D721Med (cell line): ENCODE measurements around the gene DYNC1I1.

Experiments
- DNase-seq: peaks from one replicate; pipeline ENCODE4 v3.0.0; 2011; ENCODE audit warnings: low spot score; ENCODE audit not compliant: insufficient read length
- FAIRE-seq: peaks from 2 replicates; lab custom pipeline; 2011; peaks lifted over from hg19 to GRCh38; lab: Jason Lieb, UNC
- TF ChIP-seq, protein P1 (sequence below): IDR thresholded peaks from 2 replicates; pipeline ENCODE4 v1.5.1; 2012; ENCODE audit warnings: mild to moderate bottlenecking, control low read depth; ENCODE audit not compliant: insufficient read depth; ENCODE audit errors: missing control alignments

The DYNC1I1 gene

DNA sequence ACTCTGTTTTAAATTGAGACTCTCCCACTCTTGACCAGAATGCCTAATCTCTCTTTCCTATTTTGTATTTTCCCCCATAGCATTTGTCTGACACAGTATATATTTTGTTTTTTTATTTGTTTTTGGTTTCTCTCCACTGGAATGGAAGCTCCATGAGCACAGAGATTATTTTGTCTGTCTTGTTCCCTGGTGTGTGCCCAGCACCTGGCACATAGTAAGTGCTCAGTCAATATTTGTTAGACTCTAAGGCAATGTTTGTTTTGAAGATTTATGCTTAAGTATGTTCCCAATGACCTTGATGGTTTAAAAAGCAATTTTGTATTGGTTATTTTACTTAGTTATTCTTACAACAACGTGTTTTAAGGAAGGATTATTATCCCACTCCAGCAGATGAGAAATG lies 201.8 kb downstream of the DYNC1I1 start:
- FAIRE-seq = no peak
- DNase-seq = no peak
- TF ChIP-seq, protein P1, sequence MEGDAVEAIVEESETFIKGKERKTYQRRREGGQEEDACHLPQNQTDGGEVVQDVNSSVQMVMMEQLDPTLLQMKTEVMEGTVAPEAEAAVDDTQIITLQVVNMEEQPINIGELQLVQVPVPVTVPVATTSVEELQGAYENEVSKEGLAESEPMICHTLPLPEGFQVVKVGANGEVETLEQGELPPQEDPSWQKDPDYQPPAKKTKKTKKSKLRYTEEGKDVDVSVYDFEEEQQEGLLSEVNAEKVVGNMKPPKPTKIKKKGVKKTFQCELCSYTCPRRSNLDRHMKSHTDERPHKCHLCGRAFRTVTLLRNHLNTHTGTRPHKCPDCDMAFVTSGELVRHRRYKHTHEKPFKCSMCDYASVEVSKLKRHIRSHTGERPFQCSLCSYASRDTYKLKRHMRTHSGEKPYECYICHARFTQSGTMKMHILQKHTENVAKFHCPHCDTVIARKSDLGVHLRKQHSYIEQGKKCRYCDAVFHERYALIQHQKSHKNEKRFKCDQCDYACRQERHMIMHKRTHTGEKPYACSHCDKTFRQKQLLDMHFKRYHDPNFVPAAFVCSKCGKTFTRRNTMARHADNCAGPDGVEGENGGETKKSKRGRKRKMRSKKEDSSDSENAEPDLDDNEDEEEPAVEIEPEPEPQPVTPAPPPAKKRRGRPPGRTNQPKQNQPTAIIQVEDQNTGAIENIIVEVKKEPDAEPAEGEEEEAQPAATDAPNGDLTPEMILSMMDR = no peak

DNA sequence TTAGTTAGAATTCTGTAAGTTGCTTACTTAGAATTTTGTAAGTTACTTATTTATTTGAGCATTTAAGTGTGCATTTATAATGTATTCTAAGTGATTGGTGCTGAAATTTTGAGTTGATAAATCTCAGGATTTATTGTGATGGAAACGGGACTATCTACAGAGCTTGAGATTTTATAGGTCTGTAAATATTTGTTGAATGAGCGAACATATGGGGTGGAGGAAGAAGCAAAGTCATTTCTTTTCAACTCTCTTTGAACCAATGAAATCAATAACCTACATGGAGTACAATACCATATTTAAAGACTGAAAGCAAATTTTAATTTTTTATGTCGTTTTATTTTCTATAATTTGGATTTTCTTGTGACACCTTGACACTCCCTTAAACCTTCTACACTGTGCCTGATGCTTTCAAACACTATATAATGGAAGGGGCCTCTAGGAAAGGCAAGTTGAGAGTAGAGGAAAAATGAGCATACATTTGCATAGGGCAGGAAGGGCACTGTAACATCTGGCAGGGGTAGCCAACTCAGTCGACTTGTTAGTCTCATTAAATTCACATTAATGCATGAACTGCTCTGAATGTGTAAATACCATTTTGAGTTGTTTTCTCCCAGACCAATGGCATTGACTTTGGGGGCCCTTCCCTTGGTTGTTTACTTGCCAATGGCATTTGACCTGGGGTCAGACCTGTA lies 204.2 kb downstream of the DYNC1I1 start:
- TF ChIP-seq, protein P1 = no peak
- DNase-seq (no peak), FAIRE-seq (no peak)

DNA sequence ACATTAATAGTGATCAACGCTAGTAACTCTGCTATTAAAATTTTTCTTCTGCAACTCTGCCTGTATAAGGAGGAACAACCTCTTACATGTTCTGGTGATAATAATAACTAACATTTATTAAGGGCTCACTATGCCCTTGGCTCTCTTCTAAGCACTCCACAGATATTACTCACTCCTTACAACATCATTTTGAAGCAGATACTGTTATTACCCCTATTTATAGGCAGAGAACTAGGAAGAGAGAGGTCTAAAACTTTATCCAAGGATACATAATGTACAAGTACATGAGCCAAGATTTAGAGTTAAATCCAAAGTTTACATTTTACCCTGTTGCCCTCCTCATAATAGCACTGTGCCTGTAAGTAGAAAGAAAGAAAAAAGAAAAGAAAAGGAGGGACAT lies 205.6 kb downstream of the DYNC1I1 start:
- FAIRE-seq (no peak), DNase-seq (no peak)
- TF ChIP-seq, protein P1 = no peak

DNA sequence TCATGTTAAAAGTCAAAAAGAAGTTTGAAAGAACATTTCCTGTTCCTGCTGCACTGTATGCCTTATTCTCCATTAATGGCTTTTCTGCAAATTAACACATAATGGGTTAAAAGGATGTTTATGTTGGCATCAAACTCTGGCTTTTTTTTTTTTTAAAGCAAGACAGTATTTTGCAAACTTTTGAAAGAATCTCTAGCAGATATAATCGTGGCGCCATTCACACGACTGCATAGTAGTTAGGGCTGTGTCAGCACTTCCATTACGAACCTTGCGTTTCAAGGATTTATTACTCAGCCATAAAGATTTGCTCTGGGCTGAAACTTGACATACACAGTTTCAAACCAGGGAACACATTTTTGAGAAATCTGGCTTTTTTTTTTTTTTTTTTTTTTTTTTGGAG lies 207.8 kb downstream of the DYNC1I1 start:
- DNase-seq (no peak), FAIRE-seq (no peak)
- TF ChIP-seq, protein P1 = no peak

DNA sequence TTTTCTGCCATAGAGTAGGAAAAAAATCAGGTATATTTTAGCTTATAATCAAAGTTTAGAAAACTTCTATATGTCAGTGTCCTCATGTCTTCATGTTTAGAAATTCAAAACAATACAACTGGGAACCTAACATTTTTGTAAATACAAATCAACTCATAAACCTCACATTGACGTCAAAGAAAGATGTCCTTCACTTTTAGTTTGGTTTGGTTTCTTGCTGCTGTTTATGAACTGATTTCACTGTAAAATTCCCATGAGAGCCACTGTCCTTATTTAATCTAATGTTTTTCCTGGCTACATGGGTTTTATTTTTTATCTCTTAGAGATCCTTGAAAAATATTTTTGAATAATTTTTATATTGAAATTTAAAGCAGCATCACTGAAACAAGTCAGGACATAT lies 208.4 kb downstream of the DYNC1I1 start:
- TF ChIP-seq, protein P1 = no peak
- no peak for FAIRE-seq
- no peak for DNase-seq

DNA sequence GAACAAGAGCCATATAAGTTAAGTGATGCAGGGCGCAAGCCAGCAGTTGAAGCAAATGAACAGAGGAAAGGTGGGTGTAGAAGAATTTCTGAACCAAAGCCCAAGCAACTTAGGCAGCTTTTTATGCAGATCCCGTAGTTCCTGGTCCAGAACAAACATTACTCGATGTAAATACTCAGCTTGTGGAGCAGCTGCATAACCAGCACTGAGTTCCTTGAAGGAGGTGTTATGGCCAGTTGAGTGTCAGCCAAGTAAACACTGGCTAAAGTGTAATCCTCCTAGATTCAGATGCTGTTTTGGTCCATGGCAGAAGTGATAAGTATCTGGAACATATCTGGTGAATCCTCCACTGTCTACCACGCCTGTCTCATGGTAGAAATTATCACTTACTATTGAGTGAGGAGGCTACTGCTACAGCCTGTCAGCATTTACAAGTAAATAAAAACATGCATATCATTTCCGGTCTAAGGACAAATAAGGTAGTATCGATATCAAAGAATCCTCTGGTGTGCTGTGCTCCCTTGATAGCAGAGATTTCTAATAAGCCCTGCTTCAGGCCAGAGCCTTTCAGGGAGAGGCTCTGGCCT lies 213.9 kb downstream of the DYNC1I1 start:
- FAIRE-seq (no peak), DNase-seq (no peak)
- TF ChIP-seq, protein P1 = no peak

DNA sequence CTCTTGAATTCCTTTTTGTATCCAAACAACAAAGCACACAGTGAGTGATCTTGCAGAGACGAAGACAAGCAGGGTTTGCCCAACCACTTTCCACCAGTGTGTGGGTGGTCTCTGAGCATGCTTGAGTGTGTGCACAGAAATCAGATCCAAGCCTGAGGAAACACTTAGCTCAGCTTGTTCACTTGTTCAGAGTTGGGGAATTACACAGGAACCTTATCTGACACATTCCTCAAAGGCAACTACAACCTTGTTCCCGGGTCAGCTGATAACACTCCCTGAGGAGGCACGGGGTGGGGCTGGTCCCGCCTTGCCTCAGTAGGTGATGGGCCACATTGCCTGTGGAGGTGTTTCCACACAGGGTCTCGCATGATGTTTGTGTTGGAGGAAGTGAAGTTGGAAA lies 216.9 kb downstream of the DYNC1I1 start:
- DNase-seq = no peak
- FAIRE-seq = no peak
- TF ChIP-seq, protein P1 = no peak
